ENCODE measurements around the gene LRIT2.

LRIT2 gene

GRCh38 chr10:84225427-84226173, at the start of gene LRIT2:
LRIT2 (minus strand) TSS chr10:84225544; CDS start chr10:84225520, 24 bp downstream.
- FAIRE-seq (no peak), DNase-seq (ENCODE audit: low spot score) (no peak)

DNA sequence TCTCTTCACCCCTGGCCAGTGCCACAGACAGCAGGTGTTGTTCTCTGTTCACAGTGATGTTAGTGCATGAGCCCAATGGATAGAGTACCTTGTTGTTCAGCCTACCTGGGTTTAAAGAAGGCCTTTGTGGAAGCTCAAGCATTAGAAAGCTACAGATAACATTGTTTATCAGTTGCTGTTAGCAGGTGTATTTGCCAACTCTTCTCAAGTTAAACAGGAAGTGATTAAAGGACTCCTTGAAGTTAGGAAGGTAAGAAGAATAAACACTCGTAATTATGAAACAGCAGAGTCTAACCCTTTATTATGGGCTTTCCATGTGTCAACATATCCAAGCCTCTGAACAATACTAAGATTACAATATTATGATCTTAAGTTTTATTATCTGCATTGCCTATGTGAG, 45.4 kb upstream of the LRIT2 start:
- no peak for DNase-seq (ENCODE audit: low spot score)
- FAIRE-seq = no peak

- DNase-seq (ENCODE audit: low spot score) = peak; percentile 76
Measured at GRCh38 chr10:84269773-84270172, 44.4 kb upstream of the LRIT2 start.

GRCh38 chr10:84269162-84269561, 43.8 kb upstream of the LRIT2 start:
- FAIRE-seq = no peak
- DNase-seq (ENCODE audit: low spot score) = no peak

More at GRCh38 chr10:84269773-84270172, 44.4 kb upstream of the LRIT2 start:
- no peak for FAIRE-seq

DNA sequence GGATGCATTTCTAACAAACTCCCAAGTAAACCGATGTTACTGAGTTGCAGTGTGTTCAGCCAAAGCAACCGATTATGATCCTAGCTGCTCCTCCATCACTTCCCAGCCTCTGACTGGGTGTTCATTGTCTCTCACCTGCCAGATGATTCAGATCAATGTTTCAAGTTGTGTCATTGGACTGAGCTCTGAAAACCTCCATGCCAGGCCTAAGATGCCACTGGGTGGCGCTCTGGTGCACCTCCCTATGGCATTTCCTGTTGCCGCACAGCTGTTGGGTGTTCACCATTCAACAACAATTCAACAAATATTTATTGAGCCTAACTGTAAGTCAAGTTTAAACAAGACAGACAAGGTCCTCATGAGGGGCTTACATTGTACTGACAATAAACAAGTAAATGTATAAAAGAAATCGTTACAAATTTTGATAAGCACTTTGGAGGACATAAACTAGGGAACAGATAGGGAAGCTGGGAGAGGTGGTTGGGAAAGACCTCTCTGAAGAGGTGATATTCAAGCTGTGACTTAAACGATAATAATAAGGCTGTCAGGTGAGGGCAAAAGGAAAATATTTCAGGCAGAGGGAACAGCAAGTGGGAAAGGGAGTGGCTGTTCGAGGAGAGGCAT, 42.3 kb upstream of the LRIT2 start:
- FAIRE-seq = no peak
- DNase-seq (ENCODE audit: low spot score) = peak; percentile 34

DNA sequence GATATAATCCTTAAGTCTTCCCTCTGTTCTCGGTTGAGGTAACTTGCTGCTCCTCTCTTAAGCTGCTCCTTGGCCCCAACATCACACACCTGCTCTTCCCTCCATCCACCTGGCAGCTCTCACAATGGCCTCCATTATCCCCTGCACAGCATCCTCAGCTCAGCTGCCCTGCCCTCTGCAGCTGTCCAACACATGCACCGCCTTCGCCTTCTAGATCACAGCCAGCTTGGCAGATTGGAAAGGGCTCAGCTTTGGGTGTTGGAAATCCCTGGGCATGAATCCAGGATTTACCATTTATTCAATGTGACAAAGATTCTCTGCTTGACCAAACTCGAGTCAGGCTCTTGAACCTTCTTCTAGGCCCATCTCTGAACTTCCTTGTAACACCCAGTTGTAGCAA, 40.1 kb upstream of the LRIT2 start:
- FAIRE-seq (no peak), DNase-seq (ENCODE audit: low spot score) (peak; percentile 16)

DNA sequence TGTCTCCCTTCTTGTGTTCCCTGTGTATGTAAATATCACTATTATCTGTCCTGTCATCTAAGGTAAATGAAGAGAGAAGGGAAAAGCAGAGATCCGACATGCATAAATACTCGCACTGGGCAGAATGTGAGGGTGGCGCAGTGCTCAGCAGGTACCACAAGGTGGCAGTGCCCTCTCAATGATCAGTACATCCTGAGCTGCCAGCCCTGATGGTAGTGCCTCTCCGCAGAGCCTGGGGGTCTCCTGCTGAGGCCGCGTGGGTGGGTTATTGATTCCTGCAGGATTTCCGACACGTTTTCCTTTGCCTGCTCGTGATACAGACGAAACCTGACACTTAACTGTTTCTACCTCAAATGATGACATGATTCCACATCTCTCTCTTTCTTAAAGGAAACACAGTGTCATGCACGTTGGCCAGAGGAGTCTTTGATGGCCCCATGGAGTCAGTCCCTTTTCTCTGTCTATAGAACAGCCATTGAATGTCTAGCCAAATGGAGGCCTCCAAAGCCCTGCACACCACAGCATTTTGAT, 39.3 kb upstream of the LRIT2 start:
- DNase-seq (ENCODE audit: low spot score) (peak; percentile 76), FAIRE-seq (peak; percentile 67)

- no peak for FAIRE-seq
- no peak for DNase-seq (ENCODE audit: low spot score)
Measured at GRCh38 chr10:84263716-84264115, 38.4 kb upstream of the LRIT2 start.

- FAIRE-seq = no peak
- DNase-seq (ENCODE audit: low spot score) = no peak
Measured at GRCh38 chr10:84262190-84262956, 37.0 kb upstream of the LRIT2 start.

DNA sequence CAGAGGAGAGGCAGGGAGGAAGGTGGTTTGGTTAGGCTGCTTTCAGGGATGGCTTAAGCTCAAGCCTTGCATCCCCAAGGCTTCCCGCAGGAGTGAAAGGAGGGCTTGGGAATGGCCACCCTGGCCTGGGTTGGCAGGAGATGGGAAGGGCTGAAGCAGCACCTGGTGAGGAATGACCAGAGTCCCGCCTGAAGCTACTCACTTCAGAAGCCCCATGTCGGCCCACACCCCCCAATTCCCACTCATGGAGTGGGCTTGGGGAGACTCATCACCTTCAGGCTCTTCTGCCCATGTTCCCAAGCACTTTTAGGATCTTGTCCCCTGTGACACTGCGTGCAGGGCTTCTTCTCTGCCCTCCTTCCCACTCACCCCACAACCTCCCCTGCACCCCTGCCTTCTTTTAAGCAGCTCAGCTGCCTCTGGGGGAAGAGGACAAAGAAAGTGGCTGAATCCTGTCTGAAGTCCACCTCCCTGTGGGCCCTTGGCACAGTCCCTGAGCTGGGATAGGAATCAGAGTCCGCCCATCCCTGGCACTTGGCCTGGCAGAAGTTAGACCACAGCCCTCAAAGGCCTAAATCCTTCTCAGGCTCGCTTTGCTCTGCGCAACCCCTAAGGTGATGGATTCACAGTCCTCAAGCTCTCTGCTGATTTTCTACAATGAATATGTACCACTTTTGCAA, 36.0 kb upstream of the LRIT2 start:
- no peak for FAIRE-seq
- DNase-seq (ENCODE audit: low spot score) = no peak

DNA sequence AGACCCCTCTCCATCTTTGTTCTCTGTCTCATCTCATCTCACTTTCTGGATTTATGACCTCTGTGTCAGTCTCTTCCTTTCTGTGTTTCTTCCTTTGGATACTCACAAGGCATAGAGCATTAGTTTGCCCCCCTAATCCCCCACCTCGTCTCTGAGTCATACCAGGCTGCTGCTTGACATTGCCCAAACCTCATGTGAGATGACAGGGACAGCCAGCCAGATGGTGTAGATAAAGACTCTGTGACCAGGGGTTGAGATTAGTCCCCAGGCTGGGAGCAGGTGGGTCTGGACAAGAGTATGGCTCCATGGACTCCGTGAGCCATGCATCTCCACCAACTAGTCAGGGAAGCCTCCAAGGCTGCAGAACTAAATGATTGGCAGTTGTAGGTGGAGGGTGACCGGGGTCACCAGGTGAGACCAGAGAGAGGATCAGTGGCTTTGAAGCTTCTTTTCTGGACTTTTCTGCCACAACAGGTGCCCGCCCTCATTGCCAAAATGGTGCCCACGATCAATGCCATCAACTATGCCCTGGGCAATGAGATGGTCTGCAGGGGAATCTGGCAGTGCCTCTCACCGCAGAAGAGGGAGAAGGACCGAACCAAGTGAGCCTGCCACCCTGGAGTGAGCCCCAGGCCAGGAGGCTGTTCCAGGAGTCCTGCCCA, 32.8 kb upstream of the LRIT2 start:
- DNase-seq (ENCODE audit: low spot score) (no peak), FAIRE-seq (no peak)

- DNase-seq (ENCODE audit: low spot score) = no peak
- no peak for FAIRE-seq
Measured at GRCh38 chr10:84257343-84258020, 32.1 kb upstream of the LRIT2 start.

GRCh38 chr10:84256510-84257342, 31.4 kb upstream of the LRIT2 start:
- DNase-seq (ENCODE audit: low spot score) (peak; percentile 48), FAIRE-seq (no peak)

DNA sequence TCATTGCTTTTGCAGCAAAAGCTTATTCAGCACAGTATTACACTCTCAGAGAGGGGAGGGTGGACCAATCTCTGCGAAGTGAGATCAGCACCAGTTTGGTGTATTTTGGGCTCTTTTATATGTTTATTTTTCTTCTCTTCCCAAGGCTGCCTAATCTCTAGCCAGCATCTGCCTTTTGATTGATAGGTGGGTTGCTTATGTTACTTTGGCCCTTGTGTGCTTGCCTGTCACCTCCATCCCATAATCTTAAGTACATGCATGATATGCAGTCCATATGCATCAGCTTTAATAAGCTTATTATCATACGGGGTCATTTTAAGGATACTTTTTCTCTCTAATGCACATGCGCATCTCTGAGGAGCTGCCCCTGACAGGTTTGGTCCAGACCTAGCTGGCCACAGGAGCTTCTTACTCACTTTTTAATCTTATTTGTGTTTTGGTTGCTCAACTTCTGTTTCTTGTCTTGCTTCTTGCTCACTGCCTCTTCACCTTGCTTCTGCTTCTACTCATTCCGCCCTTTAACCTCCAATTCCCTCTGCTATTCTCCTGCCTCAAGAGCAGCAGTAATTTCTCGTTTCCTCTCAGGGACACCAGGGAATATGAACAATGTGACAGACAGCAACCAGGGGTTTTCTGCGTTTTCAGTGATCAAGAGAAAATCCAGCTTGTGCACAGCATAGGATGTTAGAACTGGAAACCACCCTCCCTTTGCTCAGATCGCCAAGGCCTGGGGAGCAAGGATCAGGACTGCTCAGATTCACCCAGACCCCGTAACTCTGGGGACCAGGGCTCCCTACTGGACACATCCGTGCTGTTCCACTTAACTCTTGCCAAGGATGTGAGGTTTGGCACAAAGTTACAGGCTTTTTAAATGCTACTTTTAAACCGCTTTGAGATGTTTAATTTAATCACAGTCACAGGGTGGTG, 29.5 kb upstream of the LRIT2 start:
- no peak for FAIRE-seq
- no peak for DNase-seq (ENCODE audit: low spot score)

GRCh38 chr10:84248794-84249193, 23.4 kb upstream of the LRIT2 start:
- no peak for DNase-seq (ENCODE audit: low spot score)
- FAIRE-seq = no peak

GRCh38 chr10:84247496-84247895, 22.2 kb upstream of the LRIT2 start:
- no peak for DNase-seq (ENCODE audit: low spot score)
- no peak for FAIRE-seq

- no peak for FAIRE-seq
- DNase-seq (ENCODE audit: low spot score) = no peak
Measured at GRCh38 chr10:84244651-84245270, 19.4 kb upstream of the LRIT2 start, which contains the start of gene RGR. RGR (plus strand) TSS chr10:84245053; CDS start chr10:84245091, 38 bp downstream.

- FAIRE-seq (no peak), DNase-seq (ENCODE audit: low spot score) (no peak)
Measured at GRCh38 chr10:84243759-84244158, 18.4 kb upstream of the LRIT2 start.

Data from urothelium cell line (cell line).